Anterior cingulate cortex (tissue), 58 donors: ENCODE measurements around the gene MBD6.
A peak's percentile ranks its signal among the peaks of the same experiment; 100 is the strongest.

ENCODE experiments used
- DNase-seq, 58 donors: peaks; one replicate each; lab custom pipeline; 2025; lab: John Stamatoyannopoulos, UW

Gene MBD6

GRCh38 chr12:57525615-57526383 is 3.2 kb downstream of the MBD6 start:
- DNase-seq: no peak

GRCh38 chr12:57526477-57527126 is 4.0 kb downstream of the MBD6 start:
- DNase-seq: no peak

DNA sequence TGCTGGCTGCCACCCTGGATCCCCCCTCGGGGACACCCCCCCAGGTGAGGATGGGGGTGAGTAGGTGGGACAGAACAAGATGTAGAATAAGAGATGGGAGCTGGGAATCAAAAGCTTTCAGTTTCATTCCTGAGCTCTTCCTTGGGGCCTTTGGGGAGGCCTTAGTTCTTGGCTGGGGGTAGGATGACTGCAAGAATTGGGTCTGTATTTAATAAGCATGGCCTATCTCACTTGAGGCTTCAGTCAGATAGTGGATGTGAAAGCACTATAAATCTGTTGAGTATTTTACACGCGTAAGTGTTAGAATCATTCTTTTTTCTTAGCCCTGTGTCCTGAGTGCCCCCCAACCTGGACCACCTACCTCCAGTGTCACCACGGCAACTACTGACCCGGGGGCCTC is 4.6 kb downstream of the MBD6 start:
- no peak for DNase-seq

- DNase-seq: no peak
These were observed 5.6 kb downstream of the MBD6 start for GRCh38 chr12:57528176-57528575.

GRCh38 chr12:57528831-57529555 is 6.4 kb downstream of the MBD6 start:
- DNase-seq: no peak

GRCh38 chr12:57529831-57530230 is 7.2 kb downstream of the MBD6 start:
- no peak for DNase-seq

GRCh38 chr12:57530396-57531142 is 7.9 kb downstream of the MBD6 start:
- no peak for DNase-seq

- DNase-seq: no peak
These were observed 9.2 kb downstream of the MBD6 start for GRCh38 chr12:57531836-57532235.

GRCh38 chr12:57533108-57533507 is 10.5 kb downstream of the MBD6 start:
- no peak for DNase-seq

GRCh38 chr12:57534250-57534649 is 11.6 kb downstream of the MBD6 start:
- no peak for DNase-seq

GRCh38 chr12:57534991-57535543 is 12.4 kb downstream of the MBD6 start:
- no peak for DNase-seq

- DNase-seq: no peak
These were observed 13.4 kb downstream of the MBD6 start for GRCh38 chr12:57535764-57536596.

GRCh38 chr12:57536597-57536942 is 13.9 kb downstream of the MBD6 start:
- no peak for DNase-seq

DNA sequence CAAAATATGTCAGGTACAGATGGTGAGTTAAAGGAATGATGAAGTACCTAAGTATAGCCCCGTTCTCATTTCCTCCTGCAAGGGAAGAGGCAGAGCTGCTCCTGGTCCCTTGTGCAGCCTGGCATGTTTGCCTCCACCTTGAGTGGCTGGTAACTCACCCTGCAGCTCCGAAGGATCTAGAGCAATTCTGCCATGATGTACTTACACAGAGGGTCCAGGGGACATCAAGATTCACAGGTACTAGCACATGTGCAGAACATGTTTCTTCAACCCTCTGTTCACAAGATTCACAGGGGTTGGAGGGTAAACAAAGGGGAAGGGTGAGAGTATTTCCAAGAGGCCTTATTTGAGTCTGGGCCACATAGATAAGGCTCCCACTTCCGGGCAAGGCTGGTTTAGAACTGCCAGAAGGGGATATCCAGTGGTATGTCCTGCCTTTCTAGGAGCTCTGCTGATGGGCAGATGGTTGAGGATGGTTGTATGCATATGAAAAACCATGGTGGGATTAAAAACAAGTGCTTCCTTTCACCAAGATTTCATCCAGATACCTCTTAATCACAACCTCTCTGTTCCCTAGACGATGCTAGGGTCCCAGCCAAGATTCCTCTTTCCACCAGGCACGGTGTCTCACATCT is 16.6 kb downstream of the MBD6 start:
- no peak for DNase-seq

DNA sequence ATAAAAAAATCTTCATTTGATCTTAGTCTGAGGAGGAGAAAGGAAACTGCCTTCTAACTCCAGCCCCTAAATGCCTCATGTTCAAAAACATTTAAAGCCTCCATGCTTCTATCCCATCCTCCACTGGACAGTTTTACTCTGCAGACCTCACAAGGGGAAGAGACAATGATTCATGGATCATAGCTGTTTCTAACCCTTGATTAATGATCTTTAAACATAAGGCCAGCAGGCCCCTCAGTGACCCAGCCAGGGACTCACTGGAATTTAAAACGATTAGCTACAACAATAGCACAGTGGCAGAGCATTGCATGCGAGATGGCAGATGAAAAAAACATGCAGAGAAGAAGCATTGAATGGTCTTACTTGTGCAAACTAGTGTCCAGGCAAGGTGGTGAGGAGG is 18.4 kb downstream of the MBD6 start:
- no peak for DNase-seq

GRCh38 chr12:57541717-57542116 is 19.1 kb downstream of the MBD6 start:
- no peak for DNase-seq

DNA sequence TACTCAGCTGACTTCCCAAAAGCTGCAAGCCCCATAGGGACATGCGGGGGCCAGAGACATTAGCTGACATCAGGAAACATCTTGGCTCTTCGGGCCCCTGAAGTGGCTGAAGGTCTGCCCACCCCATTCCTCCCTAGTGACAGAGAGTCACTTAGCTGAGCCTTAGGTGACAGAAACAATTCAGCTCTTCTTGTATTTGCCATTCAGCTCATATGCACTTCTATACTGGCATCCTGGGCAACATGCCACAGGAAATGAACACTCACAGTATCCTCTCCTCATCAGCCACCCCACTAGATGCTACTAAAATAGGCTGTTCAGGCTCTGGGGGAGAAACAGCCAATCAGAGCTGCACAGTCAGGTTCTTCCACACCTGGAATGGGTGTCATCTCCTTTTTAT is 21.0 kb downstream of the MBD6 start:
- peak in 26 of 58 donors; percentile 8 to 61 (median 18) for DNase-seq

GRCh38 chr12:57545809-57546437 is 23.3 kb downstream of the MBD6 start:
- DNase-seq: no peak
